T-helper 2 cell treated with Interferon-gamma antibody and Interleukin-4, amounts not matched to agents 5 μg/mL and 100 μg/mL, for 36 hours (primary cell): Measurements from ENCODE around the gene NUPR2.
A peak's percentile ranks its signal among the peaks of the same experiment; 100 is the strongest.
"Not testable (repeated sequence)": the region's sequence is repeated elsewhere in the genome, so short reads cannot be mapped to it uniquely, and the experiment has no call there.

Experiments
- DNase-seq: peaks from one replicate; pipeline ENCODE4 v3.0.0; 2021; ENCODE audit warnings: low spot score
- H3K27ac Mint-ChIP-seq: one replicate; pipeline ENCODE4 v1.8.0; 2021; ENCODE audit warnings: mild to moderate bottlenecking, mixed read lengths
- H3K27me3 Mint-ChIP-seq: one replicate; pipeline ENCODE4 v1.8.0; 2021; ENCODE audit warnings: low read depth, mixed read lengths
- H3K36me3 Mint-ChIP-seq: one replicate; pipeline ENCODE4 v1.8.0; 2021; ENCODE audit warnings: low read depth, mixed read lengths
- H3K4me1 Mint-ChIP-seq: one replicate; pipeline ENCODE4 v1.8.0; 2021; ENCODE audit warnings: low read depth, mixed read lengths
- H3K4me3 Mint-ChIP-seq: one replicate; pipeline ENCODE4 v1.8.0; 2022; ENCODE audit warnings: mild to moderate bottlenecking, moderate library complexity, mixed read lengths
- H3K9me3 Mint-ChIP-seq: one replicate; pipeline ENCODE4 v1.8.0; 2021; ENCODE audit warnings: mixed read lengths

The NUPR2 gene

DNA sequence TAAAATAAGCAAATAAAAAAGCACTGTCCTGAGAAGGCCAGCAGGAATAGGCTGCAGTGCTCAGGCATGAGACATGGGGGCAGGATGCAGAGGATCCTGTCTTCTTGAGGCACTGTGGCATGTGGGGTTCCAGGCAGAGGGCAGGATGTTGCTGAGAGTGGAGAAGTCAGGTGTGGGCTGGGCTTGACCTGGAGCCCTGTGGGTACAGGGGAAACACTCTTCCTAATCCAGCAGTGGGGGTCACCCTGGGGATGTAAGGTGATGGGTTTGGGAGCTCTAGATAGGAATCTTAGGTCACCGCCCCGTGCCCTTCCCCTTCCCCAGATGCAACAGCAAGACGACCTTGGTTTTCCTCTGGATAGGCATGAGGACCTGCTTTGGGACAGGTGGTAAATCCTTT, 38.5 kb downstream of the NUPR2 start:
- no peak overlapping the region for H3K27ac Mint-ChIP-seq
- H3K4me3 Mint-ChIP-seq, result no peak overlapping the region
- no peaks in the 10 kb centered on the region for H3K27me3 Mint-ChIP-seq
- no peak for DNase-seq
- H3K9me3 Mint-ChIP-seq, result no peaks in the 10 kb centered on the region
- peaks cover 25% of the 10 kb centered on the region for H3K36me3 Mint-ChIP-seq
- peaks cover 2% of the 10 kb centered on the region for H3K4me1 Mint-ChIP-seq

DNA sequence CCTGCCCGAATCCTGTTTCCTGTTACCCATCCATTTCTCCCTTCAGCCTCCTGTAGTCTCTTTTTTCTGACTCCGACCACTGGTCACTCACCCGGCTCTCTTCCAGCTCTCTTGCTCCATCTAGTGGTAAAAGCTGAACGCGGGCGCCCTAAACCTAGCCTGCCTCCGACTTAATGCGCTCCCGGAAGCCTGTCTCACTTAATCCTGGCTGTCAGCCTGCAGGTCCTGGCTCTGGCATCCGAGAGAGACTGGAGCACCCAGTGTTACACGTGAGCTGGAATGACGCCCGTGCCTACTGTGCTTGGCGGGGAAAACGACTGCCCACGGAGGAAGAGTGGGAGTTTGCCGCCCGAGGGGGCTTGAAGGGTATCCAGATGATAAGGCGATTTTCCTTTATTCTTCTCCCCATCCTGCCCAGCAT, 41.8 kb downstream of the NUPR2 start:
- Mint-ChIP-seq H3K27me3 (no peaks in the 10 kb centered on the region), H3K36me3 (peaks cover 26% of the 10 kb centered on the region), H3K9me3 (no peaks in the 10 kb centered on the region), H3K4me1 (peaks cover 2% of the 10 kb centered on the region), H3K4me3 (no peak overlapping the region), H3K27ac (peak overlapping the region; percentile 41)
- DNase-seq, result peak; percentile 60

DNA sequence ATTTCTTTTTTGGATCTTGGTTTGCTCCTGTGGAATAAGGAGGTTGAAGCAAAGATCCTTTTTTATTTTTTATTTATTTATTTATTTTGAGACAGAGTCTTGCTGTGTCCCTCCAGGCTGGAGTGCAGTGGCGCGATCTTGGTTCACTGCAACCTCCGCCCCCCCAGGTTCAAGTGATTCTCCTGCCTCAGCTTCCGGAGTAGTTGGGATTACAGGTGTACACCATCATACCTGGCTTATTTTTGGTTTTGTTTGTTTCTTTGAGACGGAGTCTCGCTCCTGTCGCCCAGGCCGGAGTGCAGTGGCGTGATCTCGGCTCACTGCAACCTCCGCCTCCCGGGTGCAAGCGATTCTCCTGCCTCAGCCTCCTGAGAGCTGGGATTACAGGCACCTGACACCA, 49.8 kb downstream of the NUPR2 start:
- peaks cover 27% of the 10 kb centered on the region for H3K4me1 Mint-ChIP-seq
- H3K9me3 Mint-ChIP-seq, H3K27ac Mint-ChIP-seq, H3K27me3 Mint-ChIP-seq, H3K4me3 Mint-ChIP-seq, DNase-seq: not testable (repeated sequence)
- H3K36me3 Mint-ChIP-seq, result peaks cover 41% of the 10 kb centered on the region
